HG03565 (cell line): Measurements from ENCODE around the gene CD300LB.
A peak's percentile ranks its signal among the peaks of the same experiment; 100 is the strongest.
"Not testable (repeated sequence)": the region's sequence is repeated elsewhere in the genome, so short reads cannot be mapped to it uniquely, and the experiment has no call there.

Source experiments
- ATAC-seq: cut with Tn5 transposase; IDR thresholded peaks from one replicate; pipeline ENCODE4 v1.9.1; 2021; ENCODE audit warnings: mild to moderate bottlenecking, moderate library complexity; ENCODE audit not compliant: unreplicated experiment

The CD300LB gene

GRCh38 chr17:74526681-74527080 lies 4.6 kb downstream of the CD300LB start:
- no peak for ATAC-seq

GRCh38 chr17:74525781-74526288 lies 5.4 kb downstream of the CD300LB start:
- ATAC-seq, result no peak

GRCh38 chr17:74525465-74525725 lies 5.9 kb downstream of the CD300LB start:
- no peak for ATAC-seq

GRCh38 chr17:74524653-74525464 lies 6.4 kb downstream of the CD300LB start:
- ATAC-seq, result no peak

- ATAC-seq, result no peak
Observed at GRCh38 chr17:74523308-74523707, 8.0 kb downstream of the CD300LB start.

- ATAC-seq, result no peak
Observed at GRCh38 chr17:74522381-74523105, 8.7 kb downstream of the CD300LB start.

GRCh38 chr17:74521701-74522201 lies 9.5 kb downstream of the CD300LB start:
- no peak for ATAC-seq

GRCh38 chr17:74520790-74521480 lies 10.3 kb downstream of the CD300LB start:
- ATAC-seq, result no peak

GRCh38 chr17:74520016-74520434 lies 11.2 kb downstream of the CD300LB start:
- no peak for ATAC-seq

GRCh38 chr17:74518413-74518981 lies 12.8 kb downstream of the CD300LB start:
- ATAC-seq, result not testable (repeated sequence)

- ATAC-seq, result no peak
Observed at GRCh38 chr17:74516561-74517328, 14.5 kb downstream of the CD300LB start.

GRCh38 chr17:74515941-74516340 lies 15.3 kb downstream of the CD300LB start:
- no peak for ATAC-seq

GRCh38 chr17:74514632-74515334 lies 16.5 kb downstream of the CD300LB start:
- no peak for ATAC-seq

GRCh38 chr17:74513987-74514631 lies 17.2 kb downstream of the CD300LB start:
- no peak for ATAC-seq

GRCh38 chr17:74512624-74513091 lies 18.6 kb downstream of the CD300LB start:
- peak; percentile 46 for ATAC-seq

GRCh38 chr17:74512036-74512435 lies 19.2 kb downstream of the CD300LB start:
- no peak for ATAC-seq

GRCh38 chr17:74508156-74508555 lies 23.1 kb downstream of the CD300LB start:
- ATAC-seq, result no peak

GRCh38 chr17:74503949-74504348 lies 27.3 kb downstream of the CD300LB start:
- not testable (repeated sequence) for ATAC-seq

- ATAC-seq, result no peak
Observed at GRCh38 chr17:74502861-74503260, 28.4 kb downstream of the CD300LB start.
